PC-3 (cell line): ENCODE measurements around the gene SPTBN2. TPM values are rescaled to one million over a fixed set of nuclear protein-coding genes. Genes with fewer than 3 reads are reported as not detected.
A peak's percentile ranks its signal among the peaks of the same experiment; 100 is the strongest.

Source experiments
- ATAC-seq: fragments of 200-7000 bp; cut with Tn5 transposase; 2 replicates; pipeline ENCODE4 v1.9.1; 2020; ENCODE audit warnings: mild to moderate bottlenecking, moderate library complexity
- BruUV-seq: library from RNA; stranded (reverse); fragments of 400-500 nt; replicated peaks from 2 replicates; lab custom pipeline; 2021; lab: Mats Ljungman, UMichigan
- CTCF ChIA-PET: fragments of 300-600 bp; sonication (Branson Sonifier 250); formaldehyde crosslinking; loops from one replicate; lab custom pipeline; 2022; ENCODE audit warnings: antibody characterized with exemption; lab: Charles Lee
- POLR2A ChIA-PET: fragments of 300-600 bp; sonication (Branson Sonifier 250); formaldehyde crosslinking; loops from one replicate; lab custom pipeline; 2022; ENCODE audit warnings: antibody characterized with exemption; ENCODE audit not compliant: unreplicated experiment; lab: Charles Lee
- DNase-seq: peaks from one replicate; pipeline ENCODE4 v3.0.0-alpha.2; 2015
- H2AFZ ChIP-seq: fragments of 300-600 bp; sonication (generic); 2 replicates; pipeline ENCODE4 v1.6.0; 2016; ENCODE audit warnings: antibody characterized with exemption, low read length
- H3F3A ChIP-seq: fragments of 300-600 bp; sonication (generic); one replicate; pipeline ENCODE4 v1.6.0; 2017; ENCODE audit warnings: antibody characterized with exemption, low read length, control low read depth, mild to moderate bottlenecking; ENCODE audit not compliant: unreplicated experiment
- H3K27ac ChIP-seq: fragments of 300-600 bp; sonication (generic); 2 replicates; pipeline ENCODE4 v1.5.1; 2016; ENCODE audit warnings: mild to moderate bottlenecking, low read length
- H3K27me3 ChIP-seq: fragments of 300-600 bp; sonication (generic); 2 replicates; pipeline ENCODE4 v1.6.1; 2016; ENCODE audit warnings: low read length, mixed read lengths
- H3K36me3 ChIP-seq: fragments of 300-600 bp; sonication (generic); 2 replicates; pipeline ENCODE4 v1.6.1; 2016; ENCODE audit warnings: low read depth, mixed run types, low read length, mixed read lengths
- H3K4me1 ChIP-seq: fragments of 300-600 bp; sonication (generic); 2 replicates; pipeline ENCODE4 v1.5.1; 2016; ENCODE audit warnings: low read length; ENCODE audit not compliant: insufficient read depth
- H3K4me2 ChIP-seq: fragments of 300-600 bp; sonication (generic); 2 replicates; pipeline ENCODE4 v1.6.0; 2016; ENCODE audit warnings: low read length
- H3K4me3 ChIP-seq: fragments of 300-600 bp; sonication (generic); 2 replicates; pipeline ENCODE4 v1.5.1; 2016; ENCODE audit warnings: mild to moderate bottlenecking, low read length, mixed read lengths
- H3K79me2 ChIP-seq: fragments of 300-600 bp; sonication (generic); 2 replicates; pipeline ENCODE4 v1.6.1; 2017; ENCODE audit warnings: low read length, mixed read lengths
- H3K9ac ChIP-seq: fragments of 300-600 bp; sonication (generic); 2 replicates; pipeline ENCODE4 v1.6.0; 2016; ENCODE audit warnings: mild to moderate bottlenecking, low read length
- H3K9me2 ChIP-seq: fragments of 300-600 bp; sonication (generic); replicated peaks from 2 replicates; pipeline ENCODE4 v1.6.1; 2016; ENCODE audit warnings: mixed run types, low read length, mixed read lengths
- H3K9me3 ChIP-seq: fragments of 300-600 bp; sonication (generic); 2 replicates; pipeline ENCODE4 v1.6.1; 2016; ENCODE audit warnings: low read length, mixed read lengths
- H4K20me1 ChIP-seq: fragments of 300-600 bp; sonication (generic); 2 replicates; pipeline ENCODE4 v1.6.1; 2016; ENCODE audit warnings: low read length, mixed read lengths
- CTCF ChIP-seq: fragments of 300-600 bp; sonication (generic); conservative IDR thresholded peaks from 2 replicates; pipeline ENCODE4 v1.5.1; 2017; ENCODE audit warnings: antibody characterized with exemption, low read depth, mild to moderate bottlenecking, low read length
- EZH2 ChIP-seq: fragments of 300-600 bp; sonication (generic); IDR thresholded peaks from one replicate; pipeline ENCODE4 v1.6.1; 2017; ENCODE audit warnings: antibody characterized with exemption, mild to moderate bottlenecking, low read length; ENCODE audit not compliant: unreplicated experiment
- EZH2phosphoT487 ChIP-seq: fragments of 300-600 bp; sonication (generic); IDR thresholded peaks from 2 replicates; pipeline ENCODE4 v1.6.1; 2018; ENCODE audit warnings: mild to moderate bottlenecking, antibody characterized with exemption, low read length, borderline replicate concordance
- intact Hi-C: fragments of 100-400 bp; cut with micrococcal nuclease; formaldehyde crosslinking; loops from 2 replicates; pipeline ENCODE4 v1.9.0; 2023
- total RNA-seq: library from RNA; depleted of rRNA; stranded (reverse); fragments of >200 nt; gene quantifications from 2 replicates; pipeline ENCODE4 v1.2.3, GENCODE V29; 2014

The SPTBN2 gene
- total RNA-seq, 1 experiment from 2014 or later, result 74.9 TPM

- H3K4me3 ChIP-seq, result no peak overlapping the region
- ATAC-seq (no peak), DNase-seq (no peak)
- peaks cover 62% of the 10 kb centered on the region for H3K79me2 ChIP-seq
- peaks cover 39% of the 10 kb centered on the region for H3K4me1 ChIP-seq
- peak overlapping the region; percentile 75 for H3K4me2 ChIP-seq
- no peaks in the 10 kb centered on the region for H3K36me3 ChIP-seq
- intact Hi-C loops, result no loop called here
- TF ChIP-seq EZH2phosphoT487 (no peak), EZH2 (no peak), CTCF (no peak)
- no peaks in the 10 kb centered on the region for H4K20me1 ChIP-seq
- no peaks in the 10 kb centered on the region for H3K9me3 ChIP-seq
- ChIA-PET POLR2A (interaction anchor here (0.6 kb wide), 2 partner anchors 19 to 116 kb away, joined by 3 to 11 read pairs; no protein-coding TSS in a partner anchor), CTCF (interaction anchor here (0.6 kb wide), 1 partner anchor 329 kb away, joined by 6 read pairs; no protein-coding TSS in a partner anchor)
- no TSS peak for BruUV-seq
- no peak overlapping the region for H3K9ac ChIP-seq
- no peak overlapping the region for H2AFZ ChIP-seq
- H3K27me3 ChIP-seq, result no peaks in the 10 kb centered on the region
- H3F3A ChIP-seq, result peaks cover 7% of the 10 kb centered on the region
- peak overlapping the region; percentile 8; the same call in 1 of the 2 replicates for H3K27ac ChIP-seq
- no peaks in the 10 kb centered on the region for H3K9me2 ChIP-seq
Observed at GRCh38 chr11:66747480-66747879, 18.5 kb upstream of the SPTBN2 start.

- Histone ChIP-seq H2AFZ (peak overlapping the region; percentile 88), H3K4me1 (peaks cover 43% of the 10 kb centered on the region), H3K4me3 (peak overlapping the region; percentile 77), H3F3A (peaks cover 7% of the 10 kb centered on the region), H3K9ac (peak overlapping the region; percentile 82), H3K9me2 (no peaks in the 10 kb centered on the region), H3K27ac (peak overlapping the region; percentile 73), H3K4me2 (peak overlapping the region; percentile 87), H3K36me3 (no peaks in the 10 kb centered on the region), H3K9me3 (no peaks in the 10 kb centered on the region), H3K27me3 (no peaks in the 10 kb centered on the region), H3K79me2 (peaks cover 49% of the 10 kb centered on the region), H4K20me1 (no peaks in the 10 kb centered on the region)
- no peak for TF ChIP-seq EZH2phosphoT487
- TF ChIP-seq EZH2, result no peak
- no peak for TF ChIP-seq CTCF
- intact Hi-C loops, result loop anchor here (1.0 to 2.0 kb wide), 2 partner anchors 44 to 51 kb away; no protein-coding TSS in a partner anchor
- TSS peak; percentile 33 for BruUV-seq
- ATAC-seq (peak; percentile 57), DNase-seq (peak; percentile 71)
- ChIA-PET CTCF (interaction anchor here (0.7 kb wide), 1 partner anchor 109 kb away, joined by 3 read pairs; no protein-coding TSS in a partner anchor), POLR2A (interaction anchor here (1.0 kb wide), 1 partner anchor 20 kb away, joined by 3 read pairs; no protein-coding TSS in a partner anchor)
Observed at GRCh38 chr11:66745356-66746235, 16.6 kb upstream of the SPTBN2 start.
